Stimulated activated CD4-positive, alpha-beta T cell treated with anti-CD3 and anti-CD28 coated beads, Interleukin-12 subunit alpha, Interleukin-12 subunit beta, amount 100 ng/mL, for 24 hours (primary cell): ENCODE measurements around the gene AP2A2.

ENCODE experiments used
- DNase-seq, 2 experiments: peaks; one replicate each; pipeline ENCODE4 v3.0.0-alpha.2; 2020; ENCODE audit warnings: low read depth in 2 of 2

The AP2A2 gene

GRCh38 chr11:898540-899190 is 27.0 kb upstream of the AP2A2 start:
- DNase-seq = no peak

GRCh38 chr11:899724-900123 is 25.9 kb upstream of the AP2A2 start:
- no peak for DNase-seq

- no peak for DNase-seq
Measured at GRCh38 chr11:900545-900944, 25.1 kb upstream of the AP2A2 start.

- DNase-seq = no peak
Measured at GRCh38 chr11:901452-902061, 24.1 kb upstream of the AP2A2 start.

GRCh38 chr11:904380-904779 is 21.3 kb upstream of the AP2A2 start:
- DNase-seq = no peak

- no peak for DNase-seq
Measured at GRCh38 chr11:905952-906351, 19.7 kb upstream of the AP2A2 start.

- no peak for DNase-seq
Measured at GRCh38 chr11:907668-908067, 18.0 kb upstream of the AP2A2 start.

- DNase-seq = no peak
Measured at GRCh38 chr11:908273-908672, 17.4 kb upstream of the AP2A2 start.

GRCh38 chr11:909406-909805 is 16.3 kb upstream of the AP2A2 start:
- no peak for DNase-seq

- DNase-seq = no peak
Measured at GRCh38 chr11:910044-910588, 15.6 kb upstream of the AP2A2 start.

GRCh38 chr11:910589-911030 is 15.1 kb upstream of the AP2A2 start, which contains the start of gene CHID1:
TSS of gene CHID1 (minus strand) at chr11:910810. CDS start at chr11:904816, 5,994 bp downstream.
- DNase-seq = peak; percentile 82 to 83

- DNase-seq = peak; percentile 16 to 28
Measured at GRCh38 chr11:911031-911889, 14.4 kb upstream of the AP2A2 start.

- no peak for DNase-seq
Measured at GRCh38 chr11:911890-912219, 13.8 kb upstream of the AP2A2 start.

GRCh38 chr11:912266-912665 is 13.4 kb upstream of the AP2A2 start:
- DNase-seq = no peak

- no peak for DNase-seq
Measured at GRCh38 chr11:913043-913442, 12.6 kb upstream of the AP2A2 start.

- no peak for DNase-seq
Measured at GRCh38 chr11:914204-914603, 11.5 kb upstream of the AP2A2 start.

GRCh38 chr11:914747-915501 is 10.7 kb upstream of the AP2A2 start:
- DNase-seq = no peak

GRCh38 chr11:917426-917825 is 8.2 kb upstream of the AP2A2 start:
- no peak for DNase-seq

GRCh38 chr11:921921-922678 is 3.6 kb upstream of the AP2A2 start:
- DNase-seq = no peak

- DNase-seq = no peak
Measured at GRCh38 chr11:923691-924405, 1.8 kb upstream of the AP2A2 start.
